NCI-H1105 treated with DMSO at 0.1 percent for 48 hours (cell line): Measurements from ENCODE around the gene DDHD1.

Experiments used
- DNase-seq: peaks from one replicate; lab custom pipeline; 2025; lab: John Stamatoyannopoulos, UW

Gene DDHD1

GRCh38 chr14:52995998-52996397, 157.1 kb downstream of the DDHD1 start:
- DNase-seq: no peak

GRCh38 chr14:52992236-52992870, 160.8 kb downstream of the DDHD1 start:
- DNase-seq: no peak

- DNase-seq: no peak
Observed at GRCh38 chr14:52988139-52988538, 165.0 kb downstream of the DDHD1 start.

- DNase-seq: peak; percentile 47
Observed at GRCh38 chr14:52987514-52987913, 165.6 kb downstream of the DDHD1 start.

- DNase-seq: no peak
Observed at GRCh38 chr14:52987042-52987441, 166.1 kb downstream of the DDHD1 start.
